Astrocyte of the hippocampus (primary cell): ENCODE data around the gene NRTN.
"Not testable (repeated sequence)": the region's sequence is repeated elsewhere in the genome, so short reads cannot be mapped to it uniquely, and the experiment has no call there.

Source experiments
- DNase-seq: peaks from one replicate; pipeline ENCODE4 v3.0.0; 2011; ENCODE audit warnings: low read depth, low spot score

Gene NRTN

DNA sequence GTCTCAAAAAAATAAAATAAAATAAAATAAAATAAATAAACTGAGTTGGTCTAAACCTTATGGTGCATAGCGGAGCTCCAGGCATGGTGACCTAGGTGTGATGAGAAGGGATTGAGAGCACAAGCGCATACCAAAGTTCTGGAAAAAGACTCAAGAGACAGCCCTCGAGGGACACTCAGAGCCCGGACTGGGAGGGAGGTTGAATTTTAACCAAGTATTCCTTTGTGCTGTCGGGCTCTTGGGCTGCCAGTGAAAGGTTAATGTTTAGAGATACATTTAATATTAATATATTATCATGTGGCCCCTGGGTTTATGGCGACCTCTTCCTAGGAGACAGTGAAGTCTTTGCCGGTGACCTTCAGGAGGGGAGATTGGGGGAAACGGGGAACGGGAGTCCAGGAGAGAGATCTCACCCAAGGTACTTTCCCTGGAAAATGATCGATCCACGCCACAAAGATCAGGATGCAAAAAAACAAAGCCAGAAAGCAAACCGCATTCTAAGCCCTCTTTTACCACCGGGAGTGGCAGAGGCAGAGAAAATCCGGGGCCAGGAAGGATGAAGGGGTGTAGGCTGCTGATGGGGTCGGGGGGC, 33.0 kb downstream of the NRTN start:
- no peak for DNase-seq

DNA sequence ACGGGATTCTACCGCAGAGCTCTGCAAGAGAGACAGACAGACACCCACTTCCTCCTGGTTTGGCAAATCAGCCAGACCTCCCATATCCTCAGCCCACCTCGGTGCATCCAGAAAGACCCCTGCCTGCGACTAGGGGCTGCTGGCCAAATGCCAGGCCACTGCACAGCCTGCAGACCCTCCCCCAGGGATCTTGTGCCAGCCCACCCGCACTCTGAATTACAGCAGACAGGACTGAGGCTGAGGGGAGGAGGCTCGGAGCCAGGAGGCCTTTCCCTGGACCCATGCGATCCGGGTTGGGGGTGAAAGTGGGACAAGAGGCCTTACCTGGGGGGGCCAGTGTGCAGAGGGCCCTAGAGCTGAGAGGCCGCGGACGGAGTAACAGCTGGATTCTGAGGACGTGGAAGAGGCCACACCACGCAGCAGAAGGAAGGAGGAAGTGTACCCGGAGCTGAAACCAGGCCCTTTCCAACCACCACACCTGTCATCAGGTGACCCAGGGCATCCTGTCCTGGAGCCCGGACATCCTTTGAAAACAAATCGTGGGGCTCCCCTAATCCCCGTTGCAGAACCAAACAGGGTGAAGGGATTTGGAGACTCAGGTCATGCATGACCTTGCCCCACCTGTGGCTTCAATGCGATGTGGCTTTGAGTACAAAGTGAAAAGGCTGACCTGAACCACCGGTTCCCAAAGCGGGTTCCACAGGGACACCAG, 33.6 kb downstream of the NRTN start:
- no peak for DNase-seq

DNA sequence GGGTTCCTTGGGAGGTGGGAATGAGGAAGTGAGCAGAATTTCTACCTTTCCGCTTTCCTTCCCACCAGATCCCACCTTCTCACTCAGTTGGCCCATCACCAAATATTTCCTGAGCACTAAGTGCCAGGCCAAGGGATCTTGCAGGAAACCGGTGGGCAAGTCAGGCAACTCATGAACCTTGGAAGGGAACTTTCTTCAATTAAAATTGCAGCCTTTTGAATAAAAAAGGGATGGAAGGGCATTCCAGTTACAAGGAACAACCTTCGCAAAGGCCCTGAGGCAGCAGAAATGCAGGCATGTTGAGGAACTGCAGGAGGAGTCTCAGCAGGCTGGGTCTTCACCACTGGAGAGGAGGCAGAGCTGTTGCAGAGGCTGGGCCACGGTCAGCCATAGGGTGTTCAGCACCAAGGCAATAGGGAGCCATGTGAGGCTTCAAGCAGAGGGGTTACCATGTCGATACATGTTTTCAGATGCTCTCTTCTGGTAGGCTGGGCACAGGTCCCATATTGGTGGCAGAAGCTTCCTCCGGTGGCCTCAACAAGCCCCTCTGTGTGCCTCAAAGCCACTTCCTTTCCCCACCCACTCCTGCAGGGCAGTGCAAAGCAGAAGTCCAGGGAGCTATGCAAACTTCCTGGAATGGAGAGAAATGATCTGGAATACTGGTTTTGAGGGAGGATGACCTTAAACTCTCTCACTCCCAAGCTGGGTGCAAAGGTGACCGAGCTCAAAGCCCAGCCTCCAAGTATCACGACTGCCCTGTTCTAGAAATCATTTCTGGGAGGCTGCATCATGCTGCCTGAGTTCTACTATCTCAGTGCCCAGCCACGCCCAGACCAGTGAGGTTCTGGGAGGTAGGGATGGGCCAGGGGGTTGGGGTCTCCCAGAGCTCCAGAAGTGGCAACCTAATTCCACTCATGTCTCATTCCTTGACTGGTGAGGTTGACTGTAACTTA, 34.5 kb downstream of the NRTN start, which contains the start of gene FUT6:
Gene FUT6 (minus strand): TSS at position 638 of the 953 bp plus-strand sequence. CDS start 7,135 bp downstream, outside the sequence.
- no peak for DNase-seq

DNA sequence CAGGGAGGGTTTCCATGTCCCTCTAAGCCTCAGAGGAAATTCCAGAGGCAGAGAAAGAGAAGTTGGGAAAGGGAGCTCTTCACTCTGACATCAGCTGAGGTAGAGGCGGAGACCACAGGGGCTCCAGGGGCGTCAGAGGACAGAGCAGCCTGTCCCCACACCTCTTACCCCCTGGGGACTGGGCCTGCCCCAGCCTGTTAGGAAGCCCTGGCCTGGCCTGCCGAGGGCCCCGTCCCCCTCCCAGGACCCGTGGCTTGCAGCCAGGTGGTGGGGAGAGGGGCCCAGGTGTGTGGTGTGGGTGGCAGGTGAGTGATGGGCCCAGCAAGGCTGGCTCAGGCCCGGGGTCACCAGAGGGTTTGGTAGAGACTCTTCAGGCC, 36.9 kb downstream of the NRTN start:
- DNase-seq: not testable (repeated sequence)

DNA sequence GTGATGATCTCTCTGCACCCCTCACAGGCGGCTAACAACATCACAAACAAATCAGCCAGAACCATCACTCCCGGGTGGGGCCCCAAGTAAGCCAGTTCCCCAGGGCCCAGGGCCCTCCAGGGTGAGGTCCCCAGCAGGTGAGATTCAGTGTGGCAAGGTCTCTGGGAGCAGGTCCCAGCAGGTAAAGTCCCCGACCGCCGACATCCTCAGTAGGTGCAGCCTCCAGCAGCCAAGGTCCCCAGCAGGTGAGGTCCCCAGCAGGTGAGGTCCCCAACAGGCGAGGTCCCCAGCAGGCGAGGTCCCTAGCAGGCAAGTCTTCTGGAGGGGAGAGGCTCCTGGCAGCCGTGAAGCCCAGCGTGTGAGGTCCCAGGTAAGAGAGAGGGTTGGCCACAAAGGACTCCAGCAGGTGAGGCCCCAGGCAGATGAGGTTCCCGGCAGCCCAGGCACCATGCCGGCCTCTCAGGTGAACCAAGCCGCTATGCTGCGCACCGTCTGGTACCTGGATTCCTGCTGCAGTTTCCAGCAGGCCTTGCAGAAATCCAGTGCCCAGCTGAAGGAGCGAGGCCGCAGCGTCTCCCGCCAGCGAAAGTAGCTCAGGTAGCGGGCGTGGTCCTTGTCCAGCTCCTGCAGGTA, 38.5 kb downstream of the NRTN start:
- DNase-seq: no peak

DNA sequence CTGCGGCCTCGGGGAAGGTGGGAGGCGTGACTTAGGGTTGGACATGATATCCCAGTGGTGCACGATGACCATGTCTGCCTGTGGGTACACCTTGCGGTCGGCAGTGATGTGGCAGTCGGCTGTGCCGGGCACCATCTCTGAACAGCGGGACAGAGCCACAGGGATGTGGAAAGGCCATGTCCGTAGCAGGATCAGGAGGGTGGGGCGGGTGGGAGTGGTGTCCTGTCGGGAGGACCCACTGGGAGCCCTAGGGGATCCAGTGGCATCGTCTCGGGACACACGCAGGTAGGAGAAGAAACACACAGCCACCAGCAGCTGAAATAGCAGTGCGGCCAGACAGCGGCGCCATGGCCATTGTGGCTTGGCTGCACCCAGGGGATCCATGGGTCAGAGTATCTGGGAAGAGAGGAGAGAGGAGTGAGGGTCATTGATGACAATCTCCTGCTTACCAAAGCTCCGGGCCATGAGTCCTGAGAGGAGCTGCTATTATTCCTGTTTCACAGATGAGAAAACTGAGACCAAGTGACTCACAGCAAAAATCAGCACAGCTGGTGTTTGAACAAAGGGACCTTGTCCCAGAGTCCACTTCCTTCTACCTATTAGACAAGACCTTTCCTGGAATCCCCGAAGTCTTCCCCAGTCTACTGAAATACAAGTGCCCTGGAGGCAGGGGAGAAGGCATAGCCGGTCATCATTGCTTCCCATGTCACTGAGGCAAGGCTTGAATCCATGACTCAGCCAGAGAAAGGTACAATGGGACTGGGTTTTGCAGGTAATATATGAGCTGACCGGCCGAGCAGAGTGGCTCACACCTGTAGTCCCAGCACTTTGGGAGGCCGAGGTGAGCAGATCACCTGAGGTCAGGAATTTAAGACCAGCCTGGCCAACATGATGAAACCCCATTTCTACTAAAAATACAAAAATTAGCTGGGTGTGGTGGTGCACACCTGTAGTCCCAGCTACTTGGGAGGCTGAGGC, 39.9 kb downstream of the NRTN start:
- DNase-seq: no peak

DNA sequence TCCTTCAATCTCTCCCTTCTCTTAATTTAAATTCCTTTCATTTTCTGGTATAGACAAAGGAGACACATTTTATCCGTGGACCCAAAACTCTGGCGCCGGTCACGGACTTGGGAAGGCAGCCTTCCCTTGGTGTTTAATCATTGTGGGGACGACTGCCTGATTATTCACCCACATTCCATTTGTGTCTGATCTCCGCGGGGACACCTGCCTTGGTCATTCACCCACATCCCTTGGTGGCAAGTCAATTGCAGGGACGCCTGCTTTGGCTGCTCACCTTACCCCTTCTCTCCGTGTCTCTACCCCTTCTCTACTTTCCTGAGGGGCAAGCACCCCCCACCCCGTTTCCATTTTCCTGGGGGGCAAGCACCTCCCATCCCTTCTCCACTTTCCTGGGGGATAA, 43.0 kb downstream of the NRTN start:
- not testable (repeated sequence) for DNase-seq

DNA sequence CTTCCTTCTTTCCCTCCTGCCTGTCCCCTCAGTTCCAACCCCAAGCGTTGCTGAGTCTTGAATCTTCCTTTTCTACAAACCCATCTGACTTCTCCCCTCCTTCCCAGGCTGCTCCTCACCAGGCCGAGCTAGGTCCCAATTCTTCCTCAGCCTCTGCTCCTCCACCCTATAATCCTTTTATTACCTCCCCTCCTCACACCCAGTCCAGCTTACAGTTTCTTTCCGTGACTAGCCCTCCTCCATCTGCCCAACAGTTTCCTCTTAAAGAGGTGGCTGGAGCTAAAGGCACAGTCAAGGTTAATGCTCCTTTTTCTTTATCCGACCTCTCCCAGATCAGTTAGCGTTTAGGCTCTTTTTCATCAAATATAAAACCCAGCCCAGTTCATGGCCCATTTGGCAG, 43.8 kb downstream of the NRTN start:
- DNase-seq: not testable (repeated sequence)

DNA sequence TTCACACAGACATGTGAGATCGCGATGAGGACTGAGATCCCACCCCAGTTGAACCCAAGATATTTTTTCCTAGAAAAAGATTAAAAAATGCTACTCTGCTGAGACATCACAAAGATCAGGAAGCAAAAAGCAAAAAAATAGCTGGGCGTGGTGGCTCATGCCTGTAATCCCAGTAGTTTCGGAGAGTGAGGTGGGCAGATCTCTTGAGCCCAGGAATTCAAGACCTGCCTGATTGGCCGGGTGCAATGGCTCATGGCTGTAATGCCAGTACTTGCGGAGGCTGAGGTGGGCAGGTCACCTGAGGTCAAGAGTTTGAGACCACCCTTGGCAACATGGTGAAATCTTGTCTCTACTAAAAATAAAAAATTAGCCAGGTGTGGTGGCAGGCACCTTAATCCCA, 45.3 kb downstream of the NRTN start:
- no peak for DNase-seq

DNA sequence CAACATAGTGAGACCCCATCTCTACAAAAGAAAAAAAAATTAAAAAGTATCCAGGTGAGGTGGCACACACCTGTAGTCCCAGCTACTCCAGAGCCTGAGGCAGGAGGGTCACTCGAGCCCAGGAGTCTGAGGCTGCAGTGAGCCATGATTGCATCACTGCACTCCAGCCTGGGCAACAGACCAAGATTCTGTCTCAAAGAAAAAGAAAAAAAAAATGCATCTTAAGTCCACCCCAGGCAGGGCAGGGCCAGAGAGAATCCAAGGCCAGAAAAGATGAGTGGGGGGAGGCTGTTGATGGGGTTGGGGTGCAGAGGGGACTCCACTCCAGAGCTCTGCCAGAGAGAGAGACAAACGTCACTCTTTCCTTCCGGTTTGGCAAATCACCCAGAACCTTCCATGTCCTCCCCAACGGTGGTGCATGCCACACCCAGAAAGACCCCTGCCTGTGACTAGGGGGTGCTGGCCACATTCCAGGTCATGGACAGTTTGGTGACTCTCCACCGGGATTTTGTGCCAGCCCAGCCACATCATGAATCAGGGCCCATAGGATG, 46.0 kb downstream of the NRTN start:
- peak; percentile 75 for DNase-seq

DNA sequence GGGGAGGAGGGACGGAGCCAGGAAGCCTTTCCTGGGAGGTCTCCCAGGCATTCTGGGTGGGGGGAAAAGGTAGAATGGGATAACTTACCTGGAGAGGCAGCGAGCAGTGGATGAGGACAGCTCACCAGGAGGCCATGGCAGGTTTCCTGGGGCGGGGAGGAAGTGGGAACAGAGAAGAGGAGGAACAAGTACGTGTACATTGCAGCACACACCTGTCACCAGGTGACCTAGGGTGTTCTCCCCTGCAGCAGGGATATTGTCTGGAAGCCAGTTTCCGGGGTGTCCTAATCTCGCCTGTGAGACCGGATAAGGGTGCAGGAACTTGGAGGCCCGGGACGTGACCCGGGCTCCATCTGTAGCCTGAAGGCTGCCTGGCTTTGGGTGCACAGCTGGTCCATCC, 46.4 kb downstream of the NRTN start, which contains the start of gene FUT3:
Gene FUT3 (minus strand): TSS at position 148 of the 400 bp plus-strand sequence.
- DNase-seq: no peak

DNA sequence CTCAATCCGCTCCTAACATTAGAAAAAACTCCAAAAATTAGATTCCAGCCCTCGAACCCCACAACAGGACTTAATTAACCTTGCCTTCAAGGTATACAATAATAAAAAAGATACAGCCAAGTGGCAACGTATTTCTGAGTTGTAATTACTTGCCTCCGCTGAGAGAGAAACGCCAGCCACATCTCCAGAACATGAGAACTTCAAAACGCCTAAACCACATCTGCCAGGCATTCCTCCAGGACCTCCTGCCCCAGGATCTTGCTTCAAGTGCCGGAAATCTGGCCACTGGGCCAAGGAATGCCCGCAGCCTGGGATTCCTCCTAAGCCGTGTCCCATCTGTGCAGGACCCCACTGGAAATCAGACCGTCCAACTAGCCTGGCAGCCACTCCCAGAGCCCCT, 49.3 kb downstream of the NRTN start:
- DNase-seq: not testable (repeated sequence)

DNA sequence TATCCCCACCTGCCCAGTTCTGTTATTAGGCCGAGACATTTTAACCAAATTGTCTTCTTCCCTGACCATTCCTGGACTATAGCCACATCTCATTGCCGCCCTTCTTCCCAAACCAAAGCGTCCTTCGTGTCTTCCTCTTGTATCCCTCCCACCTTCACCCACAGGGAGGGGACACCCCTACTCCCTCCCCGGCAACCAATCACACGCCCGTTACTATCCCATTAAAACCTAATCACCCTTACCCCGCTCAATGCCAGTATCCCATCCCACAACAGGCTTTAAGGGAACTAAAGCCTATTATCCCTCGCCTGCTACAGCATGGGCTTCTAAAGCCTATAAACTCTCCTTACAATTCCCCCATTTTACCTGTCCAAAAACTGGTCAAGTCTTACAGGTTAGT, 50.3 kb downstream of the NRTN start:
- not testable (repeated sequence) for DNase-seq

DNA sequence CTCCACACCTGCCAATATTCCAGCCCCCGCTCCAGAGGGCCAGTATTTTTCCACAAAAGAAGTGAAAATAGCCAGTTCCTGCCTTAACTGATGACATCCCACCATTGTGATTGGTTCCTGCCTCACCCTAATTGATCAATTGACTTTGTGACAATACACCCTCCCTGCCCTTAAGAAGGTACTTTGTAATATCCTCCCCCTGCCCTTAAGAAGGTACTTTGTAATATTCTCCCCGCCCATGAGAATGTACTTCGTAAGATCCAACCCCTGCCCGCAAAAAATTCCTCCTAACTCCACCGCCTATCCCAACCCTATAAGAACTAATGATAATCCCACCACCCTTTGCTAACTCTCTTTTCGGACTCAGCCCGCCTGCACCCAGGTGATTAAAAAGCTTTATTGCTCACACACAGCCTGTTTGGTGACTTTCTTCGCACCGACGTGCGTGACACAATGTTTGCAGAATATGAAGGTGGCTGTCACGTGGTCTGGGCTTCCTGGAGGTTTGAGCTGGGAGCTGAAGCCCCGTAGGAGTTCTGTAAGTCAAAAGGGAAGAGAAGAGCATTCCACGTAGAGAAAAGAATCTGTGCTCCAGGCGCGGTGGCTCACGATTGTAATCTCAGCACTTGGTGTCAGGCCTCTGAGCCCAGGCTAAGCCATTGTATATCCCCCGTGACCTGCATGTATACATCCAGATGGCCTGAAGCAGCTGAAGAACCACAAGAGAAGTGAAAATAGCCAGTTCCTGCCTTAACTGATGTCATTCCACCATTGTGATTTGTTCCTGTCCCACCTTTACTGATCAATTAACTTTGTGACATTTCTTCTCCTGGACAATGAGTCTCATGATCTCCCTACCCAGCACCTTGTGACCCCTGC, 52.6 kb downstream of the NRTN start:
- DNase-seq: no peak

DNA sequence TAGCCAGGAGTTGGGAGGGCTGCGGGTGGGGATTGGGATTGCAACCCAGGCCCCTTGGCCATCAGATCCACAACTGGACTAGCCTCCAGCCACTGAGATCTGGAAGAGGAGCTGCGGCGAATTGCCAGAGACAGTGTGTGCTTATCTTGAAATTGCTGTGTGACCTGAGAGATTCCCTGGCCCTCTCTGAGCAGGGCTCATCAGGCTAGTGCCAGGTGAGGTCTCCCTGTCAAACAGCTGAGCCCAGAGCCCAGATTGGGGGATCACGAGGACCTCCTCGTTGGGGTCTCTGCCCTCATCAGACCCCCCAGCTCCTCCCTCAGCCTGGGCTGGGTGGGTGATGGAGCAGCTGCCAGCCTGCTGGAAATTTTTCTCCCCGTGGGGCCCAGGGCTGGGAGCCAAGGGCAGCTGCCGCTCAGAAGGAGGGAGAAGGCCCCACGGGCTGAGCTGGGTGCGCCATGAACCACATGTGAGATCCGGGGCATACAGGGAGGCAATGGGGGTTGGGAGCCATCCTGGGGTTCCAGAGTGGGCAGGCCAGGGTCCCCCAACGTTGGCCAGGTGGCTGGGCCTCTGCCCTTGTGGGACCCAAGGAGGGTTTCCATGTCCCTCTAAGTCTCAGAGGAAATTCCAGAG, 58.3 kb downstream of the NRTN start:
- no peak for DNase-seq

DNA sequence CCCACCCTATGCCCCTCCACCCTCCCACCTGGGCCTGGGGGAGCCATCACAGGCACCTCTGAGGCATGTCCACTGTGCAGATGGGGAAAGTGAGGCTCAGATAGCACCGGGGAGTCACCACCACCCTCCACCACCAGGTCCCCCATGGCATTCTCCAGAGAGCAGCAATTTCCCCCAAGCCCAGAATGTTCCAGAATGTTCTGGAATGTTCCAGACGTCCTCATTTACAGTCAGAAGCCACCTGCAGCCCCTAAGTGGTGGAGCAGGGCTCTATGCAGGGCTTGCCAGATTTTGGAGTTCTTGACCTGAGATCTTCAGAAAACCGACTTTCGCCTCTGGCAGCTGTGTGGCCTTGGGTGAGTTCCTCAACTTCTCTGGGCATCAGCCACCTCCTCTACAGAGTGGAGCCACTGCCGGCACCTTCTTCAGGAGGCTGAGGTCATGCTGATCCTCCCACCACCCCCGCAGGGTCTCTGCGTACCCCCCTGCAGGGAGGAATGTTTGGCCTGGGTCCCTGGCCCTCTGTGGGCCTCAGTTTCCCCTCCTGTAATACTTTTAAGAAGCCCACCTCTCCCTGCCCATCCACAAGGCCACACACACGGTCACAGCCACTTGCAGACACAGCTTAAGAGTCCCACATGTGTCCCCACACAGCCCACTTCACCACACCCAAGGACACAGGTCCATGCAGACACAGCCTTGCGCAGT, 59.3 kb downstream of the NRTN start:
- no peak for DNase-seq

DNA sequence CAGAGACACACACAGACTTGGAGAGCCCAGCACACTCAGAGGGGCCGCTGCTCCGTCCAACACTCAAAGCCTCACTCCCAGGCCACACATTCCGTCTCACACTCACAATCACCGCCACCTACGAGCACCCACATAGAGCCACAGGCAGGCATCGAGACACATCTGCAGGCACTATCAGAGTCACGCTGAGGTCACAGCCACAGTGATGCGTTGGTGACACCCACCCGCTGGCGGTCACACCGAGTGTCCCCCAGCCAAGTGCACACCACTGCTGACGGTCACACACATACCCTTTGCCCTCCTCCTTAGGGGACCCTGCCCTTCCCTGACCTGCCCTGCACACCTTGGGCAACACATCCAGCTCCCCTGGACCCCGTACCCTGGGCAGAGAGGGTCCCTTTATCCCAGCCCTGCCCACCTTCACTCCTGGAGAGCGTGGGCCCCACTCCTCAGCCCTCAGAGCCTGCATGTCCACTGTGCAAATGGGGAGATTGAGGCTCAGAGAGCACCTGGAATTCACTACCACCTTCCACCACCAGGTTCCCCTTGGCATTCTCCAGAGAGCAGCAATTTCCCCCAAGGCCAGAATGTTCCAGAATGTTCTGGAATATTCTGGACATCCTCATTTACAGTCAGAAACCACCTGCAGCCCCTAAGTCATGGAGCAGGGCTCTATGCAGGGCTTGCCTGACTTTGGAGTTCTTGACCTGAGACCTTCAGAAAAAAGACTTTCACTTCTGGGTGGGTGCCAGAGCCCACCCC, 60.0 kb downstream of the NRTN start:
- DNase-seq: no peak
